HG03064 (cell line): ENCODE measurements around the gene SURF2.

Source experiments
- ATAC-seq: cut with Tn5 transposase; IDR thresholded peaks from one replicate; pipeline ENCODE4 v1.9.1; 2021; ENCODE audit warnings: low read depth; ENCODE audit not compliant: unreplicated experiment

Gene SURF2

DNA sequence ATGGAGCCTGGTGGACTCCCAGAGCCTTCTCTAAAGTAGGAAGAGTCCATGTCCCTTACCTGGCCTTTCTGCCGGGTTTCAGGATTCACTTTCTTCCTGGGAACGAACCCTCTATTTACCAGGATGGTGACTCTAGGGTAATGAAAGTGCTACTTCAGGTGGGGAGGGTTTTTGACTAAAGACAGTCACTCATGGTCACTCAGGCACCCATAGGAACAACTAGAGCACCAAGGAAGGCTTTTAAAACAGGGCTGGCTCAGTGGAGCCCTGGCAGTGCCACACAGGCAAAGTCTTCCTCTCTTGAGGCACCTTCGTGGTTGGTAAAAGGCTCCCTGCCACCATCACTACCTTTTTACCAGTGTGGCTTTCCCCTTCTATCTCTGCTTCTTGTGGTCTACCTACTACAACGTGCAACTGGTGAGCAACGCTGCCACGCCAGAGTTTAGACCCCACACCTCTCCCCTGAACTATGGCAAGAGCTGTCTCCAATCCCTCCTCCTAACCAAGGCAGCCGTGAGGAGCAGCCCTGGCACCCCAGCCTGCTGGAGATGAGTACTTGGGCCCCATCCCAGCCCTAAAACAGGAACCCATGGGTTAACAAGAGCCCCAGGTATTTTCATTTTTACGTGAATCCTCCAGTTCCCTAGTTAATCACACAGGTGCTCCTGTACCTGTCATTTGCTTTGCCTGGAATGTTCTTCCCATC, 3.6 kb upstream of the SURF2 start:
- no peak for ATAC-seq

DNA sequence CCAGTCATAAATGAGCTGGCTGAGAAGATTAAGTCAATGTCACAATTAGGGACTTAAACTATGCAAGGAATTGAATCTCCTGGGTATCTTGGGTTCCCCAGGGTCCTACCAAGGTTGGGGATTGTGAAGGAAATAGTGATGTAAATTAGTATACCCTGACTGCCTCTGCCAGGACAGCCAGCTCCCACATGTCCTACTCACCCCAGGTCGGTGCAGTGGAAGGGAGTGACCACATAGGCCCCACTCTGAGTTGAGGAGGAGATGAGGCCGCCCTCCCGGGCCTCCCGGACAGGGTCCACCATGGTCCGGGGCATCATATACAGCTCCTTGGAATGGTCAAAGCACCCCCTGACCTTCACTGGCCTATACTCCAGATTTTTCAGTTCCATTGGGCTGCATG, 2.8 kb upstream of the SURF2 start:
- no peak for ATAC-seq

DNA sequence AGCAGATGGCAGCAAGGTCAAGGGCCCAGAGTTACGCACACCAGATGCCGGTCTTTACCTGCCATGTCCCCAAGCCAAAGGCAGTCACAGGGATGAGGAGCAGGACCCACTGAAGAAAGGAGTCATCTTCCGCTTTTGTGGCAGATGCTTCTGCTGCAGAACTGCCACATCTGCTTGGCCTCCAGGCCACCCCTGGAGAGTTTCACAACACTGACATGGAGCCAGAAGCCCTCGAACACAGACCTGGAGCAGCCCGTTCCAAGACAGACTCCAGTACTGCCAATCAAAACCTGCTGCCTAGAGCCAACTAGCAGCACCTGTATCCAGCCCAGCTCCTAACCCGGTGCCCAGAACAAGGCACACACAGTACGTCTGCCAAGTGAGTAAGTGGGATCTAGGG, 1.6 kb upstream of the SURF2 start:
- ATAC-seq: no peak

DNA sequence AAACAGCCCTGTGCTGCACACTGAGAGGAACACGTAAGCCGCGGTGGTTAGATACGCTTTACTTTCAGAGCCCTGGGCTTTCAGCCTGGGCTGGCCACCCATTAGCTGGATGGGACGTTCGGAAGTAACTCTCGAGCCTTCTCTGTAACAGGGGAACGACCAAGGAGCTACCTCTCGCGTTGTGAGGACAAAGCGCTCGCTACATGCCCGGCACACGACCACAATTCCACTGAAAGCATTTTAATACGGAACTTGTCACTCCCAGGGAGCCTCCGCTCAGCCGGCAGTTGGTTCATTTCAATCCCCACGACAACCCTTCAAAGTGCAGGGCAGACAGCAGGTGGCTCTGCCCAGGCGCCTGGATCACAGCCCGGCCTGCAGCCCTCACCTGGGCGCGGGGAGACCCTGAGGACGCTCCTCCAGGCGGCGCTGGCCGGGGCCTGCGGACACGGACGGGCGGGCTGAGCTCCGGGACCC, 431 bp upstream of the SURF2 start:
- ATAC-seq: no peak

GRCh38 chr9:133357656-133358055, 1.3 kb downstream of the SURF2 start:
- ATAC-seq: no peak

- no peak for ATAC-seq
Observed at GRCh38 chr9:133359399-133360175, 3.2 kb downstream of the SURF2 start.

DNA sequence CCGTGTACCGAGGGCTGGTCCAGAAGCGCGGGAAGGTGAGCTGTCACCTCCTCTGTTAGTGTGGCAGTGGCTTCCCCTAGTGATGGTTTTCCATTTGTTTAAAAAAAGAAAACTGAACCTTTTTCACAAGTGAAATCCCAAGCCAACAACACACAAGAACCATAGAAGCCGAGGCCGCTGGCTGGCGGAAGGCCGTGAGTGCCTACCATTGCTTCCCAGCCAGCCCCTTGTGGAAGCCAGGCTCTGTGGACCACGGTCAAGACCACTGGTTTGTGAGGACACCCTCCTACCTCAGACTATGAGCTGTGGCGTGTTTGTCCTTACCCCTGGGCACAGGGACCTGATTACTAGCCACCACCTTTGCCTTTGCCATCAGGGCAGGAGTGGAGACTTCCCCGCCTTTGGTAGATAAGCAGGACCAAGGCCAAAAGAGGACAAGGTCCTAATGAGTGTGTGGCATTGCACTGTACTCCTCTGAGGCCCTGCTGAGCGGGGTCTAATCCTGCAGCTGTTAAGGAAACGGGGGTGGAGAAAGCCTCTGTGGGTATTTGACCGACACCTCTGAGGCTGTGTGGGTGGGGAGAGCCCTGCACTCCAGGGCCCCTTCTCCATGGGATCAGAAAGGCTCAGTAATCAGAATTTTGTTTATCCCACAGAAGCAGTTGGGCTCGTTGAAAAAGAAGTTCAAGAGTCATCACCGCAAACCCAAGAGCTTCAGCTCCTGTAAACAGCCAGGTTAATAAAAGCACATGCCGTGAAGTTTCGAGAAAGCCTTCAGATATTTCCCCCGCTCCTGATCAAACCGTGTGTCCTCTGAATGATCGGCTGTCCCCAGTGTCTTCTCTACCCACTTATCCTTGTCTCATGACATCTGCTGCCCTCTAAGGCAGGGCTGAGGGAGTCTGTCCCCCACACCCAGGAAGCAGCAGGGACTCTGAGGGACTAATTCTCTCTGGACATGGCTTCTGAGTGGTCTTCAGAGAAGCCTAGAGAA, 4.3 kb downstream of the SURF2 start:
- no peak for ATAC-seq

DNA sequence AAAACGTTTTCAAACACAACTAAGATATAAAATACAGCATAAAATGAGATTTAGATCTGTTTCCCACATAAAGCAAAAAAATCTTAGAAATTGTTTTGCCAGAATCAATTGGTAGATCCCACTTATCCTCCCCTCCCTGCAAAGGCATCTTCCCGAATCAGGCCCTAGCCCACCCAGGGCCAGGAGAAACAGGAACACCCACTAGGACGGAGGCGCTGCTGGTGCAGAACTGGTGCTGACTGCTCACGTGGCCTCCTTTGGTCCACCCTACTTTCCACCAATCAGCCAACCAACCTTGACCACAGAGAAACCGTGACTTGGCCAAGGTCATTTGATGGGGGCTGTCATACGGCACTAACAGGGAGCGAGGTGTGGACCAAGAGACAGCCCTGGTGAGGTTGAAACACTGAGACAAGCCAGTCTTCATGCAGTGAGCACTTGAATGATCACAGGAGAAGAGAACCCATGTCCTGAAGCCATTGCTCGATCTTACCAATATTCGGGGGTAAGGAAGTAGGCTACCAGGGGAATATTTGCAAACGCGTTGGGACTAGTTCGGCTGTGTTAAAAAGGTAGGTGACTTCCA, 5.2 kb downstream of the SURF2 start:
- ATAC-seq: no peak

DNA sequence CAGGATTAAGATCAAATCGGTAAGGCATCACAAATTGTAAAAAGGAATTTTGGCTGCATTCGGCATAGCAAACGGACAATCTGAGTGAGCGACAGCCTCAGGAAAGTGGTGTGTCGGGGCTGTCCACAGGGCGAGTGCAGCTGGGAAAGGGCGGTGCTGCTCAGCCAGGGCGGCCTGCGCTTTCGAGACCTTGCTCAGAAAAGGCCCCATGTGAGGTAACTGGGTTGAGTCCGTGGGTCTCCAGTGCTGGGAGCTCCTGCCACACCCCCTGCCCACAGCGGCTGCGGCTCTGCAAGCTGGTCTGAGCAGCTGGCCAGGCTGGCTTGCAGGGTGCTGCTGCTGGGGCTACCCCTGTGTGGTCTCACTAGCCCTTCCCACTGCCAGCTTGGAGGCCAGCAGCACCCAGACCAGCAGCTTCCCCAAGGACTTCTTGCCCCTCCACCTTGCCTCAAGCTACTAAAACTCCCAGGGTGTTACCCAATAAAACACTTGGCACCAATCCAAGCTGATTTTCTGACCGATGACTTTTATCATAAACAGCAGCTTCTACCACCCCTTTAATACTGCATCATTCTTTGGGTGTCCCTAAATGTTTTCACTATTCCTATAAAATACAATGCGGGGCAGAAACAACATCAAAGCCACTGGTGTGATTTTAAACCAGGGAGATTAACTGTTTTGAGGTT, 6.2 kb downstream of the SURF2 start:
- no peak for ATAC-seq

DNA sequence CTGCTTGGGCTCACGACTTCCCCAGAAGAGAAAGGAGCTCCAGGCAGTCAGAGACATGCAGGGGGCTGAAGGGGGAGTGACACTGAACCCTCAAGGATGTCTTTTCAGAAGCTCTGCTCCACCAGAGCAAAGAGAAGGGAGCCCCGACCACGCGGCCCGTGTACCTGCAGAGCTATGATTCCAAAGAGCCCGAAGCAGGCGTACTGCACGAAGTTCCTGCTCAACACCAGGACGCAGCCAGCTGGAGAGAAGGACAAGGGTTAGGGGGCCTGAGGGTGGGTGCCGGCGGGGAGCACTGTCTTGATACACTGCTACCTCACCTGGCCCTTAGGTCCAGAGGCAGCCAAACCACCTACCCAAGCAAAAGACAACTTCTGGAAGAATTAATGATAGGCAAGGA, 10.1 kb downstream of the SURF2 start:
- ATAC-seq: no peak

DNA sequence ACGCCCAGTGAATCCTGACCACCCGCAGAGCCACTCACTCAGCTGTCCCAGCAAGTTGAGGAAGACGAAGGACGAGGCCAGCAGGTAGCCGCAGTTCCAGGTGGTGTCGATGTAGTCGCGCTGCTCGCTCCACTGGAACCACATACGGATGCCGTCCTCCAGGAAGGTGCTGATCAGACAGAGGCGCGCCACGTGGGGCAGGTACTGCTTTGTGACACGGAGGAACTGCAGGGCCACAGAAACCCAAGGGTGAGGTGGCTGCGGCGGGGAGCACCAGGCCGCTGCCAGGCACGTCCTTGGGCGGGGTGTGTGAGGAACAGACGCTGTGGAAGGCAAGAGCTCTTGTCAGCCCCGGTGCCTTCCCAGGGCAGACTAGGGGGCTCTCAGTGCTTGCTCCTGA, 10.9 kb downstream of the SURF2 start:
- ATAC-seq: no peak

DNA sequence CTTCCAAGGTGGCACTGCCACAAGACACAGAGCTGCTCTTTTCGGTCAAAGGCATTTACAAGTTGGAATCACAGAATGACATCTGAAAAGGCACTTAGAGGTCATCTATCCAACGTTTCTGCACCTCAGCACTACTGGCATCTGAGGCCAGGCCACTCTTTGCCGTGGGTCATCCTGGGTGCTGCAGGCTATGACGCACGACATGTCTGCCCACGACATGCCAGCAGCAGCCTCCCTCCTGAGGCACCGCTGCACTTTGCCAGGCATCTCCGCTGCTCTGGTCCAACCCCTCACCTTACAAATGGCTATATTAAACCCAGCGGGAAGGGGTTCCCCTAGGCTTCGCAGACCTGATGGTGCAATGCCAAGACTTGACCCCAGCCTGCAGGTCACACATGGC, 11.4 kb downstream of the SURF2 start:
- no peak for ATAC-seq

DNA sequence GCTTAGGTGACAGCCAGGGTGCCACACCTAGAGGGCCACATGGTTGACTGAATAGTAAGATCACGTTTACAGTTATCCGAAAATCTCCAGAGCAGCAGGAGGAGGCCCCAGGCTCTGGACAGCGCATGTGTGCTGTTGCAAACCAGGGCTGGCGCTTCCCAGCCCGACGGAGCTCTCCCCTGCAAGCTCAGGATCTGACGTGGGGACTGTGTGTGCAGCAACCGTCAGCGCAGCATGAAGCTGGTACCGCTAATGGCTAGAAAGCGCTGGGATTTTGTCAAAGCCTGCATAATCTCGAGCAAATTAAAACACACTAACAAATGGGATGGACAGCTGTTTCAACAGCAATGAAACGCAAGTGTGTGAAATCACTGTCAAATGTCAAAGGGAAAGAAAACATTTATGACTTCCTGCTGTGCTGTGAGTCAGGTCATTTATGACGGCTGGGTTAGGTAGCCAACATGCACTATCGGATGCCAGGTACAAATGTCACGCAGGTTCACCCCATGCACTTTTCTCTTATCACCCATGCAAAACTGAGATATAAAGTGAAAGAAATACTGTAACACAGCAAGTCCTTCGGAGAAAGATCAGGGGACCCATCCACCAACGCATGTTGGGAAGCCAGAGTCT, 12.0 kb downstream of the SURF2 start:
- no peak for ATAC-seq

DNA sequence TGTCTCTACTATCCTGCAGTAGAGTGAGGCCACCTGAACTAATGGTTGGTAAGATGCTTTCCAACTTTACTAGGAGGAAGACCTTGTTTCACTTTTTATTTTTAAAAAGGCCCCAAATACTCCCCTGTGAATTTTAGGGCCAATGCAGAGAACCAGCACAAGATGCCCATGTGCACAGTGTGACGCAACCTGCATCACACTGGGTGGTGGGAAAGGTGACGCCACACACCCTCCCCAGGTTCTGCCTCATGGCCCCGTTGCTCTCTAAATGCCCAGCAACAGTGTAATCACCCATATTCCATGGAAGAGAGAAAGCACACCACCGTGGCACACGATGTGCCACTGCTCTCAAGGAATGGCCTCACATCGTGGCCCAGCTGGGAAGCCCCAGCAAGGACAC, 13.1 kb downstream of the SURF2 start:
- ATAC-seq: no peak

DNA sequence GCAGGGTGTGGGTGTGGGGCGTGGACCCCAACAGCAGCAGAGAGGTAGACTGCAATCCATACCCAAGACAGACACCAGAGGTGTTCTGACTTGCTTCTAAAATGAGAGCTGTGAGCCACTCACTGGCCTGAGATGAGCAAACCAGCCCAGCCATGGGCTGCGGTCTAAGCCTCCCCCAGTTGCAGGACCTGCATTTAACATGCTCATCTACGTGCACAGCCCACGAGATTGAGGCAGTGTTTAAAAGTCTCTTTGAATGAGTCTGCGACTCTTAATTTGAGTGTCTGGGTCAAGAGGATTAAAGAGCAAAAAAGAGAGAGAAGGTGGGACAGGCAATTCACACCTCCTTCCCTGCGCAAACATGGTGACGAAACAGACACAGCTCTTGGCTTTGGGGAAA, 13.6 kb downstream of the SURF2 start:
- ATAC-seq: no peak

DNA sequence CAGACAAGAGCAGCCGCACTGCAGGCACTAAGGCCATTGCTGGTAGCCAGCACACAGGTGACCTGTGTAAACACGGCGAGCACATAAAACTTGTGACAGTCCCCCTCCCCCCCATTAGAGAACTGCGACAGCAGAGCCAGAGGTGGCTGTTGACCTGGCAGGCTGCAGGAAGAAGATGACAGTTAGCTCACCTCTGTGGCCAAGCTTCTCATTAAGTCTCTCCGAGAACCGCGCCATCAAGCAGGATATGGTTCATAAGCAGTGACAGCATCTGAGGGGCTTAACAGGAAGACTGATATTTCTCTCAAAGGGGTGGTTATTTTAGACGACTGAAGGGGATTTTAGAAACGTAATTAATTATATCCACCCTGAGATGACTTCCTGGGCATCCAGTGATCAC, 14.3 kb downstream of the SURF2 start:
- ATAC-seq: no peak

DNA sequence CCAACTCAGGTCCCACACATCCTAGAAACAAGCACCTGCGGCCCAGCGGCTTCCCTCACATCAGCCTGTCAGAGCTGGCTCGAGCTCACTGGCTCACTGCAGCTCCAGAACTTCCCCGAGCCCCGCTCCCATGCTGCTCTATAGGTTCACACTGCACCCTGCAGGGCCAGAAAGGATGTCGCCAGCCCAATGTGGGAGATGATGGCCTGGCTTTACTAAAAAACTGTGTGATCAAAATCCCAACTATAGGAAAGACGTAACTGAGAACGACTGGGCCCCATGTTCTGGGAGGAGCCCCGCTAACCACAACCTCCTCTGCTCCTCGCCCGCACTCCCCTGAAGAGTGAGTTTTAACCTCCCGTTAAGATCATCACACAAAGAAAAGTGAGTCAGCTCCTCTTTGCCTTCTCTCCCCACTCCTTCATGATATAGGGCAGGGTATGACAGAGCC, 14.9 kb downstream of the SURF2 start:
- no peak for ATAC-seq

DNA sequence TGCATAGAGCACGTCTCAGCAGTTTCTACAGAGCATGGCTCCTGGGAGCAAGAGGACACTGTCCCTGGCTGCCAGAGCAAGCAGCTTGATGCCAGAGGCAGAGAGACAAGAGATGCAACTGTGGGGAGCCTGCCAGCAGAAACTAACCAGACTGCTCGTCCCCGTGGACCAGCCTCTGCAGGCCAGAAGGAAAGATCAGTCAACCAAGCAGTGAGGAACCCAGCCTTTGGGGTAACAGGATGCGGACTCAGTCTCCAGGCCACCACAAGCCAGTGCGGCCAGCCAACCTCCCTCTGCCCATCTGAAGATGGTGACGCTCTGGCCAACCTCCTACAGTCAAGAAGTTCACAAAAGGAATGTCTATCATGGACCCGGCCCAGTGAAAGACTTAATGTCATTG, 15.8 kb downstream of the SURF2 start:
- ATAC-seq: no peak

- ATAC-seq: no peak
Observed at GRCh38 chr9:133374612-133375115, 18.3 kb downstream of the SURF2 start.
